HG03025 (cell line): ENCODE measurements around the gene ZNF22.

ENCODE experiments used
- ATAC-seq: cut with Tn5 transposase; IDR thresholded peaks from one replicate; pipeline ENCODE4 v1.9.1; 2021; ENCODE audit warnings: mild to moderate bottlenecking, moderate library complexity; ENCODE audit not compliant: unreplicated experiment, low FRiP score

Gene ZNF22

GRCh38 chr10:44988957-44989585 is 11.7 kb upstream of the ZNF22 start:
- ATAC-seq = no peak

GRCh38 chr10:44989597-44990301 is 11.0 kb upstream of the ZNF22 start:
- ATAC-seq = no peak

GRCh38 chr10:44990302-44990655 is 10.4 kb upstream of the ZNF22 start:
- ATAC-seq = no peak

GRCh38 chr10:44990965-44991364 is 9.8 kb upstream of the ZNF22 start:
- ATAC-seq = no peak

GRCh38 chr10:44991571-44991970 is 9.2 kb upstream of the ZNF22 start:
- ATAC-seq = no peak

GRCh38 chr10:44992070-44992731 is 8.5 kb upstream of the ZNF22 start:
- ATAC-seq = no peak

- ATAC-seq = no peak
Measured at GRCh38 chr10:44992732-44993225, 7.9 kb upstream of the ZNF22 start.

GRCh38 chr10:44993226-44993921 is 7.3 kb upstream of the ZNF22 start:
- no peak for ATAC-seq

- ATAC-seq = no peak
Measured at GRCh38 chr10:44993922-44994751, 6.6 kb upstream of the ZNF22 start.

- no peak for ATAC-seq
Measured at GRCh38 chr10:44994752-44995530, 5.8 kb upstream of the ZNF22 start.

GRCh38 chr10:44995581-44995913 is 5.2 kb upstream of the ZNF22 start:
- no peak for ATAC-seq

GRCh38 chr10:44995914-44996669 is 4.6 kb upstream of the ZNF22 start:
- no peak for ATAC-seq

- ATAC-seq = no peak
Measured at GRCh38 chr10:44997105-44997748, 3.5 kb upstream of the ZNF22 start.

GRCh38 chr10:44998146-44998631 is 2.5 kb upstream of the ZNF22 start:
- ATAC-seq = no peak

- ATAC-seq = no peak
Measured at GRCh38 chr10:45000138-45000751, 478 bp upstream of the ZNF22 start.

GRCh38 chr10:45001381-45002148 is 842 bp downstream of the ZNF22 start:
- ATAC-seq = peak; percentile 83

- ATAC-seq = no peak
Measured at GRCh38 chr10:45003432-45004000, 2.8 kb downstream of the ZNF22 start.
